ENCODE results near the gene SCNN1B. TPM values are rescaled to one million over a fixed set of nuclear protein-coding genes. Genes with fewer than 3 reads are reported as not detected.
A peak's percentile ranks its signal among the peaks of the same experiment; 100 is the strongest.

SCNN1B gene
- polyA plus RNA-seq, 3 donors from 2014 or later, result not detected

- Mint-ChIP-seq H3K27ac (no peak overlapping the region), H3K36me3 (peaks cover 27 to 52% (median 37%) of the 10 kb centered on the region in 3 donors), H3K4me1 (no peaks in the 10 kb centered on the region), H3K4me3 (no peak overlapping the region), H3K9me3 (no peaks in the 10 kb centered on the region), H3K27me3 (ENCODE audit: low read depth in 3 of 3) (no peaks in the 10 kb centered on the region)
- DNase-seq, result no peak
Measured at GRCh38 chr16:23408242-23408822, 106.2 kb downstream of the SCNN1B start.

DNA sequence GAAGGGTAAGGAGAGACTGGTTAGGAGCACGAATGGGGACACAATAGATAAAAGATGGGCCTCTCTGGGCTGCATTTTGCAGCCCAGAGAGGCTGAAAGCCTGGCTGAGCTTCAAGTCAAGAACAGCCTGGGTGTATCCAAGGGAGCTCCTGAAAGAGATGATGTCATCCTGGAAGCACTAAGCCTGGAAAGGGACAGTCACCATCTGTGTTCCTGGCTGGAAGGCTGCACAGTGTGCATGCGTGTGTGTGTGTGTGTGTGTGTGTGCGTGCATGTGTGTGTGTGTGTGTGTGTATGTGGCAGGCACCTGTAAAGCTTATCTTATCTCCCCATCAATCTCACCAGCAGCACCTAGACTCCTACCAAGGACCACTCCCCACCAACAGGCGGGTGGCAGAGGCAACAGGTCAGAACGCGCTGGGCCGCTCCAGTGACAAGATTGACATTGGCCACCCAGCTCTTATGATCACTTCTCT is 106.8 kb downstream of the SCNN1B start:
- no peak for DNase-seq
- H3K4me1 Mint-ChIP-seq, result no peaks in the 10 kb centered on the region
- peaks cover 28 to 56% (median 38%) of the 10 kb centered on the region in 3 donors for H3K36me3 Mint-ChIP-seq
- no peaks in the 10 kb centered on the region for H3K9me3 Mint-ChIP-seq
- H3K27ac Mint-ChIP-seq, result no peak overlapping the region
- no peaks in the 10 kb centered on the region for H3K27me3 Mint-ChIP-seq (ENCODE audit: low read depth in 3 of 3)
- H3K4me3 Mint-ChIP-seq, result no peak overlapping the region

DNA sequence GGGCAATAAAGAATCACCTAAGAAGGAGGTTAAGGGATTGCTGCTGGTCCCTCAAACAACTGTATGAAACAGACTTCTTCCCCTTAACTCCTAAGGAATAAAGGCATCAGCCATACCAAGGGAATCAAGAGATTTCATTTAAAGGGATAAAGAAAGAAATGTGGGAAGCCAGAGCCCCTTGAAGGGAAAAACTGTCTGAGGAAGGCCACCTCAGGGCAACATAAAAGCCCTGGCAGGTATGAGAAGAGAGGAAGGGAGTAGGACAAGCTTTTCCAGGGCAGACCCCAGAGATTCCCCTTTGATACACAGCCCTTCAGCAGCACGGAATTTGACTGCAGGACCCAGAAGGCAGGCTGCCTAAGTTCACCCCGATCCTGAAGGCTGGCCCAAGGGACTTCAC is 107.4 kb downstream of the SCNN1B start:
- H3K27ac Mint-ChIP-seq, result peak overlapping the region in 1 of 6 donors; percentile 31
- no peaks in the 10 kb centered on the region for H3K4me1 Mint-ChIP-seq
- H3K4me3 Mint-ChIP-seq, result no peak overlapping the region
- H3K27me3 Mint-ChIP-seq (ENCODE audit: low read depth in 3 of 3), result no peaks in the 10 kb centered on the region
- peaks cover 25 to 53% (median 34%) of the 10 kb centered on the region in 3 donors for H3K36me3 Mint-ChIP-seq
- no peak for DNase-seq
- H3K9me3 Mint-ChIP-seq, result no peaks in the 10 kb centered on the region

DNA sequence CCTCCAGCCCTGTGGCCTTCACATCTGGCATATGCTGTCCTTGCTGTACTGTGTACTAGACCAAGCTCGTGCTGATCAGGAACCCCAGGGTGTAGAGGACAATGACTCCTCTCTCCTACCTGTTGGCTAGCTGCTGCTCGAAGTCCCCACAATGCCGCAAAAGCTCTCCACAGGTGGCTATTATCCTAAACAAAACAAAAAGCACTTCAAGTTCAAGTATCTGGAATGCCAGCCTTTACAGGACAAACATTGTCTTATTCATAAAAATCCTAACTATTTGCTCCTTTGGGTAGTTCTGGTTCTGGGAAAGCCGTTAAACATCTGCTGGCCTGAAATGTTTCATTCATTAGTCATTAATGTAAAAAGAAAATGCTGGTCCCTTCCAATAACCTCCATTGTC is 108.1 kb downstream of the SCNN1B start:
- H3K27ac Mint-ChIP-seq, result no peak overlapping the region
- no peak overlapping the region for H3K4me3 Mint-ChIP-seq

GRCh38 chr16:23414731-23415130 is 112.6 kb downstream of the SCNN1B start:
- H3K4me1 Mint-ChIP-seq, result no peaks in the 10 kb centered on the region
- no peak for DNase-seq
- H3K9me3 Mint-ChIP-seq, result no peaks in the 10 kb centered on the region
- no peaks in the 10 kb centered on the region for H3K27me3 Mint-ChIP-seq (ENCODE audit: low read depth in 3 of 3)
- H3K27ac Mint-ChIP-seq, result no peak overlapping the region
- peaks cover 17 to 45% (median 32%) of the 10 kb centered on the region in 3 donors for H3K36me3 Mint-ChIP-seq
- H3K4me3 Mint-ChIP-seq, result no peak overlapping the region

More for the DNA sequence above, 108.1 kb downstream of the SCNN1B start:
- H3K9me3 Mint-ChIP-seq, result no peaks in the 10 kb centered on the region
- peaks cover 25 to 53% (median 34%) of the 10 kb centered on the region in 3 donors for H3K36me3 Mint-ChIP-seq
- H3K4me1 Mint-ChIP-seq, result no peaks in the 10 kb centered on the region
- no peaks in the 10 kb centered on the region for H3K27me3 Mint-ChIP-seq (ENCODE audit: low read depth in 3 of 3)
- DNase-seq, result no peak

GRCh38 chr16:23416816-23417215 is 114.7 kb downstream of the SCNN1B start:
- Mint-ChIP-seq H3K9me3 (no peaks in the 10 kb centered on the region), H3K4me1 (no peaks in the 10 kb centered on the region), H3K4me3 (no peak overlapping the region), H3K27ac (no peak overlapping the region), H3K36me3 (peaks cover 12 to 35% (median 28%) of the 10 kb centered on the region in 3 donors), H3K27me3 (ENCODE audit: low read depth in 3 of 3) (no peaks in the 10 kb centered on the region)
- no peak for DNase-seq

DNA sequence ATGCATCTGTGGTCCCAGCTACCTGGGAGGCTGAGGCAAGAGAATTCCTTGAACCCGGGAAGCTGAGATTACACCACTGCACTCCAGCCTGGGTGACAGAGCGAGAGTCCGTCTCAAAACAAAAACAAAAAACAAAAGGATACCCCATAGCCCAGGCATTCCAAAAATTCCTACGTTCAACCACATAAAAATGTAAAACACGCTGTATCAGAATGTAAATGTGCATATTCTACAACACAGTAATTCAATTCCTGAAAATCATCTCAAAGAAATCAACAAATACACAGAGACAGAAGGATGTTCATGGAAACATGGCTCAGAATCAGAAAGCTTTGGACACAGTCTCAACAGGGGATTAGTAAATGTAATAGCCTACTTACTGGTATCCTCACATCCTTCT is 117.9 kb downstream of the SCNN1B start:
- peaks cover 14 to 34% (median 23%) of the 10 kb centered on the region in 3 donors for H3K36me3 Mint-ChIP-seq
- H3K9me3 Mint-ChIP-seq, result no peaks in the 10 kb centered on the region
- no peak for DNase-seq
- H3K27me3 Mint-ChIP-seq (ENCODE audit: low read depth in 3 of 3), result no peaks in the 10 kb centered on the region
- H3K4me3 Mint-ChIP-seq, result no peak overlapping the region
- H3K4me1 Mint-ChIP-seq, result no peaks in the 10 kb centered on the region
- no peak overlapping the region for H3K27ac Mint-ChIP-seq

DNA sequence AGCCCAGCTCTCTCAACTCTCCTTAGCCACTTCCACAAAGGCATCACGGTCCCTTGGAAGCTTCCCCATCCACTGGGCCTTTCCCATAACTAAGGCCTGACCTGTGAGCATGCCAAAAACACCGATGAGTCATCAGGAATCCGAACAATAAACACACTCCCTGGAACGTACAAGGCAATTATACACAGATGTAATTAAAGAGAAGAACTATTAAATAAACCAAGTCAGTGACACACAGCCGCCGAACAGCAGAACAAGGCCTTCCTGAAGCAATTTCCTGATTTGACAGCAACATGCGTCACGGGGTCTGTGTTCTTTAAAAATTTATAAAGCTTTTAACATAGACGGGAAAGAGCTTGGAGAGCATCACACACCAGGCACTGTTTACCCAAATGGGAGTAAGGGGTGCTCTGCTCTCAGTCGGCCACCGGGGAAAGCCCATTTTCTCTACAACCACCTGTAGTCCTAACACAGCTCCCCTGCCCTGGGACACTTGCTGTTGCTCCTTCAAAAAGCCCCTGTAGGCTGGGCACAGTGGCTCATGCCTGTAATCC is 121.5 kb downstream of the SCNN1B start:
- Mint-ChIP-seq H3K9me3 (no peaks in the 10 kb centered on the region), H3K4me1 (no peaks in the 10 kb centered on the region), H3K27me3 (ENCODE audit: low read depth in 3 of 3) (no peaks in the 10 kb centered on the region), H3K4me3 (no peak overlapping the region), H3K27ac (no peak overlapping the region), H3K36me3 (peaks cover 13 to 26% (median 23%) of the 10 kb centered on the region in 3 donors)
- no peak for DNase-seq

DNA sequence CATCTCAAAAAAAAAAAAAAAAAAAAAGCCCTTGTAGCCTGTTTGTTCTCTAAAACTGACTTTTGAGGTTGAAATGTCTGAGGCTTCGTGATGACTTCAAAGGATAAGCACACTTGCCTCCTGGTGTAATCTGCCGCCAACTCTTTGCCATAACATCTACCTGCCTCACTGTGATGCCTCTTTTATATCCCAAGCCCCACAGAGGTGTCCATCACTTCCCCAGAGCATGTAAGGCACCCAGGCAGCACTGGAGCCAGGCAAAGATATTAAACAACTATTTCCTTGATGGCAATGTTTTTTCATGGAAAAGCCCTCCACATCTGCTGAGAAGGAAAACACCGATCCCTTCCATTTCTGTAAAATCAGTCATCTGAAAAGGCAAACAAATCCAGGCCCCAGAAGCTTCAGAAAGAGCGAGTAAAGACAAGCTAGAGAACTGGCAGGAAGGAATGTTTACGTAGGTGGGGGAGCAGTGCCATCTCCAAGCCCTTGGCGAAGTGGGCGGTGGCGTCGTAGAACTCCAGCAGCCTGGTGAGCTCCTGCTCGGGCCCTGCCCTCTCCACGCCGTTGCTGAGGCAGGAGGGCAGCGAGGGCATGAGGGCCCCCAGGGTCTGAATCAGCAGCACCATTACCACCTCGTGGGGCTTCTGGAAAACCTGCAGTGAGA is 122.3 kb downstream of the SCNN1B start:
- H3K4me1 Mint-ChIP-seq, result no peaks in the 10 kb centered on the region
- no peak overlapping the region for H3K27ac Mint-ChIP-seq
- peaks cover 13 to 26% (median 26%) of the 10 kb centered on the region in 3 donors for H3K36me3 Mint-ChIP-seq
- H3K4me3 Mint-ChIP-seq, result no peak overlapping the region
- DNase-seq, result no peak
- H3K9me3 Mint-ChIP-seq, result no peaks in the 10 kb centered on the region
- H3K27me3 Mint-ChIP-seq (ENCODE audit: low read depth in 3 of 3), result no peaks in the 10 kb centered on the region

DNA sequence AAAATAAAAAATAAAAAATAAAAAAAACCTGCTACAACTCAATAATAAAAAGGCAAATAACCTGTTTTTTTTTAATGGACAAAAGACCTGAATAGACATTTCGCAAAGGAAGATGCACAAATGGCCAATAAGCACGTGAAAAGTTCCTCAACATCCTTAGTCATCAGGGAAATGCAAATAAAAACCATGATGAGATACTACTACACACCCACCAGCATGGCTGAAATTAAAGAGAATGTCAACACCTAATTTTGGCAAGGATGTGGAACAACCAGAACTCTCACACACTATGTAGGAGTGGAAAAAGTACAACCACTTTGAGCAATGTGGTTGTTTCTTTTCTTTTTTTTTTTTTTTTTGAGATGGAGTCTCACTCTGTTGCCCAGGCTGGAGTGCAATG is 126.2 kb downstream of the SCNN1B start:
- no peak for DNase-seq
- Mint-ChIP-seq H3K4me1 (no peaks in the 10 kb centered on the region), H3K27me3 (ENCODE audit: low read depth in 3 of 3) (no peaks in the 10 kb centered on the region), H3K36me3 (peaks cover 15 to 32% (median 15%) of the 10 kb centered on the region in 3 donors), H3K9me3 (no peaks in the 10 kb centered on the region), H3K27ac (no peak overlapping the region), H3K4me3 (no peak overlapping the region)

Other genes starting within 250 kb of the SCNN1B start
- under 1 TPM; 0.31 to 0.53 (median 0.49) TPM for gene USP31, start 152.8 kb upstream of the SCNN1B start, polyA plus RNA-seq
- gene SCNN1G, start 119.6 kb upstream of the SCNN1B start, polyA plus RNA-seq, result not detected
- 10 to 100 TPM in 2 of 3 donors, 1 to 10 TPM in 1; 9.5 to 21.7 (median 12.0) TPM for gene COG7, start 150.9 kb downstream of the SCNN1B start, polyA plus RNA-seq
- 10 to 100 TPM; 34.1 to 40.0 (median 36.1) TPM for gene GGA2, start 208.2 kb downstream of the SCNN1B start, polyA plus RNA-seq